Testis (tissue), 3 donors: ENCODE data around the gene DHX30. TPM values are rescaled to one million over a fixed set of nuclear protein-coding genes. Genes with fewer than 3 reads are reported as not detected.
A peak's percentile ranks its signal among the peaks of the same experiment; 100 is the strongest.

Source experiments
- DNase-seq: peaks from one replicate; pipeline ENCODE4 v3.0.0-alpha.2; 2019
- H3K27ac ChIP-seq, 2 donors: fragments of 200-600 bp; sonication (generic); one replicate each; pipeline ENCODE4 v1.5.1; 2019
- H3K27me3 ChIP-seq: fragments of 200-600 bp; sonication (generic); one replicate; pipeline ENCODE4 v1.5.1; 2019
- H3K36me3 ChIP-seq: fragments of 200-600 bp; sonication (generic); one replicate; pipeline ENCODE4 v1.5.1; 2017; ENCODE audit warnings: low read depth; ENCODE audit errors: missing control alignments
- H3K4me1 ChIP-seq: fragments of 200-600 bp; sonication (generic); one replicate; pipeline ENCODE4 v1.5.1; 2019
- H3K4me3 ChIP-seq, 2 donors: fragments of 200-600 bp; sonication (generic); one replicate each; pipeline ENCODE4 v1.5.1; 2017 to 2019
- H3K9me3 ChIP-seq: fragments of 200-600 bp; sonication (generic); one replicate; pipeline ENCODE4 v1.5.1; 2017
- CTCF ChIP-seq, 3 experiments: fragments of 450-650 bp in 2 of 3; fragments of 200-600 bp in 1 of 3; sonication (generic) in 1 of 3; IDR thresholded peaks; one replicate each; pipeline ENCODE4 v1.5.1; 2016 to 2019; ENCODE audit warnings: antibody characterized with exemption in 3 of 3, mild to moderate bottlenecking in 2 of 3, moderate library complexity in 1 of 3
- POLR2A ChIP-seq: fragments of 450-650 bp; IDR thresholded peaks from one replicate; pipeline ENCODE4 v1.6.1; 2017; ENCODE audit warnings: antibody characterized with exemption, mild to moderate bottlenecking, moderate library complexity
- WGBS, 2 donors: methylation state at CpG; one replicate each; pipeline ENCODE4 v1.1.5; 2018; 5-methylcytosine and 5-hydroxymethylcytosine counted together
- intact Hi-C: fragments of 100-400 bp; cut with DNase I; formaldehyde crosslinking; loops from one replicate; pipeline ENCODE4 v1.15.1; 2023; ENCODE audit warnings: low total_unique reads
- polyA plus RNA-seq: library from polyadenylated mRNA; stranded (reverse); fragments of 350-450 nt; fragmentation: Illumina TruSeq; extraction: RNeasy Lipid Tissue Mini Kit (QIAGEN cat#74804); gene quantifications from one replicate; pipeline ENCODE4 v1.2.3, GENCODE V29; 2014; ENCODE audit warnings: low read depth, low replicate concordance; ENCODE audit not compliant: insufficient read depth
- total RNA-seq, 2 donors: library from RNA; depleted of rRNA; stranded (reverse); fragments of >200 nt; gene quantifications; one replicate each; pipeline ENCODE4 v1.2.3, GENCODE V29; 2016

DHX30 gene
- total and polyA plus RNA-seq, 3 donors from 2014 or later: 178 to 216 (median 187) TPM

- WGBS, 2 donors: 94 to 100% methylated on average over 2 to 23 of the region's 23 CpGs
- intact Hi-C loops: no loop called here
- no peak for TF ChIP-seq CTCF (IDR thresholded peaks at IDR 0.05)
Observed at GRCh38 chr3:47847801-47848518, 45.0 kb downstream of the DHX30 start.

GRCh38 chr3:47848599-47849117 lies 45.7 kb downstream of the DHX30 start:
- Histone ChIP-seq H3K9me3 (no peaks in the 10 kb centered on the region), H3K4me3 (no peak overlapping the region), H3K36me3 (no peaks in the 10 kb centered on the region), H3K4me1 (peaks cover 2% of the 10 kb centered on the region), H3K27ac (no peak overlapping the region), H3K27me3 (no peaks in the 10 kb centered on the region)
- no peak for TF ChIP-seq CTCF (IDR thresholded peaks at IDR 0.05)
- TF ChIP-seq POLR2A: no peak
- 79 to 86% methylated on average over 21 to 23 of the region's 23 CpGs for WGBS, 2 donors
- DNase-seq: no peak
- intact Hi-C loops: no loop called here

More at GRCh38 chr3:47847801-47848518, 45.0 kb downstream of the DHX30 start:
- Histone ChIP-seq H3K9me3 (no peaks in the 10 kb centered on the region), H3K4me1 (no peaks in the 10 kb centered on the region), H3K36me3 (no peaks in the 10 kb centered on the region), H3K4me3 (no peak overlapping the region), H3K27me3 (no peaks in the 10 kb centered on the region), H3K27ac (no peak overlapping the region)
- no peak for DNase-seq

GRCh38 chr3:47849186-47849698 lies 46.3 kb downstream of the DHX30 start:
- Histone ChIP-seq H3K4me1 (peaks cover 8% of the 10 kb centered on the region), H3K27me3 (no peaks in the 10 kb centered on the region), H3K4me3 (no peak overlapping the region), H3K36me3 (no peaks in the 10 kb centered on the region), H3K27ac (no peak overlapping the region), H3K9me3 (no peaks in the 10 kb centered on the region)
- intact Hi-C loops: no loop called here
- WGBS, 2 donors: 50 to 76% methylated on average over 4 to 13 of the region's 14 CpGs
- no peak for DNase-seq
- no peak for TF ChIP-seq POLR2A
- no peak for TF ChIP-seq CTCF (IDR thresholded peaks at IDR 0.05)

- Histone ChIP-seq H3K27me3 (no peaks in the 10 kb centered on the region), H3K27ac (no peak overlapping the region), H3K4me3 (no peak overlapping the region), H3K36me3 (no peaks in the 10 kb centered on the region), H3K9me3 (no peaks in the 10 kb centered on the region), H3K4me1 (peaks cover 10% of the 10 kb centered on the region)
- intact Hi-C loops: loop anchor here (10.0 kb wide), 1 partner anchor 305 kb away; no protein-coding TSS in a partner anchor
- 85 to 89% methylated on average over 25 to 35 of the region's 35 CpGs for WGBS, 2 donors
- DNase-seq: no peak
- no peak for TF ChIP-seq POLR2A
- peak; percentile 14 to 39 (median 34) for TF ChIP-seq CTCF (IDR thresholded peaks at IDR 0.05)
Observed at GRCh38 chr3:47849699-47850563, 47.0 kb downstream of the DHX30 start.
